Activated T-cell treated with anti-CD3 and anti-CD28 coated beads for 24 hours (primary cell): Measurements from ENCODE around the gene TXLNB.
"Not testable (repeated sequence)": the region's sequence is repeated elsewhere in the genome, so short reads cannot be mapped to it uniquely, and the experiment has no call there.

ENCODE experiments used
- DNase-seq: peaks from one replicate; pipeline ENCODE4 v3.0.0-alpha.2; 2020; ENCODE audit warnings: low read depth

Gene TXLNB

GRCh38 chr6:139235661-139236060, 56.1 kb downstream of the TXLNB start:
- no peak for DNase-seq

GRCh38 chr6:139234193-139234592, 57.6 kb downstream of the TXLNB start:
- DNase-seq = not testable (repeated sequence)

- no peak for DNase-seq
Measured at GRCh38 chr6:139231206-139231605, 60.6 kb downstream of the TXLNB start.

GRCh38 chr6:139230391-139230840, 61.4 kb downstream of the TXLNB start:
- no peak for DNase-seq

- DNase-seq = not testable (repeated sequence)
Measured at GRCh38 chr6:139228387-139228786, 63.4 kb downstream of the TXLNB start.

GRCh38 chr6:139219746-139220145, 72.1 kb downstream of the TXLNB start:
- DNase-seq = no peak

GRCh38 chr6:139219271-139219729, 72.5 kb downstream of the TXLNB start:
- DNase-seq = peak; percentile 61

- DNase-seq = not testable (repeated sequence)
Measured at GRCh38 chr6:139212460-139212859, 79.3 kb downstream of the TXLNB start.

- not testable (repeated sequence) for DNase-seq
Measured at GRCh38 chr6:139210766-139211165, 81.0 kb downstream of the TXLNB start.

GRCh38 chr6:139205843-139206242, 86.0 kb downstream of the TXLNB start:
- no peak for DNase-seq

- no peak for DNase-seq
Measured at GRCh38 chr6:139204978-139205377, 86.8 kb downstream of the TXLNB start.

GRCh38 chr6:139201378-139201777, 90.4 kb downstream of the TXLNB start:
- DNase-seq = no peak

GRCh38 chr6:139198529-139199288, 93.1 kb downstream of the TXLNB start:
- no peak for DNase-seq

GRCh38 chr6:139194740-139195139, 97.1 kb downstream of the TXLNB start:
- DNase-seq = no peak
